NCI-H1436 (cell line): Measurements from ENCODE around the gene SPINK13.
"Not testable (repeated sequence)": the region's sequence is repeated elsewhere in the genome, so short reads cannot be mapped to it uniquely, and the experiment has no call there.

ENCODE experiments used
- DNase-seq: peaks from one replicate; lab custom pipeline; 2025; lab: John Stamatoyannopoulos, UW

Gene SPINK13

DNA sequence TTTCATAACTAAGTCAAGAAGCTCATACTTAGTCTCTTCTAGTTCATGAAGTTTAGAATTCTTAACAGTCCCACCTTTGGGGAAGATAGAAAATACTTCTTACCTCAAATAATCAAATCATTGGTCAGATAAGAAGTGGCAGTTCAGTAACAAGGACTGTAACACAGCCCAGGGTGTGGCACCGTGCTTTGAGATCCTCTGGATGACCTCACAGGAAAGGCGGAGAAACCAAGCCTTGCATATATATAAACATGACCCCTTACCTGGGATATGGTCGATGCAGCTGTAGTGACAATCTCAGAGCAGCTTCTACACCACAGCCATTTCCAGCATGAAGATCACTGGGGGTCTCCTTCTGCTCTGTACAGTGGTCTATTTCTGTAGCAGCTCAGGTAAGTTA is 43.6 kb downstream of the SPINK13 start, which contains the start of gene SPINK7:
Gene SPINK7, plus strand, starts transcription at position 271 of the 400 bp plus-strand sequence. Its CDS starts 61 bp downstream, at position 332.
- DNase-seq: no peak

DNA sequence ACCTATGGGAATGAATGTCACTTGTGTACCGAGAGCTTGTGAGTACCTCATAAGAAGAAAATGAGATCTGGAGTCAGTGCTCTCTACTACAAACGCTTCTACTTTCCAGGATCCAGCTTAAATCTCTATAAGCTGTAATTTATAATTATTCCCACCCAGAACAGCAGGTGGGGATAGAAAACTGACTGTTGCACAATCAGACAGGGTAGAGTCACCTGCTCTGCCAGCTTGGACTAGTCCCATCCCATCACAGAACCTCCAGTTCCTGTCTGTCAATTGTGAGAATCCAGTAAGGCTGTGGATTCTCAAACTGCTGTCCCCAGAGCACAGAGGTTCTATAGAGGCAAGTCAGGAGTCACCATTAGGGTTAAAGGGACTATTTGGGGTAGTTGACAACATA is 45.6 kb downstream of the SPINK13 start:
- no peak for DNase-seq

DNA sequence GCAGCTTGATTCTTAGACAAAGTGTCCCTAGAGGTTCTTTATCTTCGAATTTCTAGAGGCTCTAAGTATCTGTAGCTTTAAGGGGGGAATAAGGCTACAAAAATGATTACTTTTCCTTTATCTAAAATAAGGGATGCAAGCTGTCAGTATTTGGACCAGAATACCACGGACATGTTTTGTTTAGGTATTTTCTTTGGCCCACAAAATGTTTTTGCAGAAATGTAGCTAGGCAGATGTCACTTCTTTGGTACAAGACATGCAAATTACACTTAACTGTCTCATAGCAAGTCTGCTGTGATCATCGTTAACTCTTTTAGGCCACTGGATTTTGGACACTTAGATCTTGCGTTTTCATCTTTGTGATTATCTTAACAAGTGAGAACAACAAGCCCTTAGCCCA is 46.1 kb downstream of the SPINK13 start:
- DNase-seq: no peak

DNA sequence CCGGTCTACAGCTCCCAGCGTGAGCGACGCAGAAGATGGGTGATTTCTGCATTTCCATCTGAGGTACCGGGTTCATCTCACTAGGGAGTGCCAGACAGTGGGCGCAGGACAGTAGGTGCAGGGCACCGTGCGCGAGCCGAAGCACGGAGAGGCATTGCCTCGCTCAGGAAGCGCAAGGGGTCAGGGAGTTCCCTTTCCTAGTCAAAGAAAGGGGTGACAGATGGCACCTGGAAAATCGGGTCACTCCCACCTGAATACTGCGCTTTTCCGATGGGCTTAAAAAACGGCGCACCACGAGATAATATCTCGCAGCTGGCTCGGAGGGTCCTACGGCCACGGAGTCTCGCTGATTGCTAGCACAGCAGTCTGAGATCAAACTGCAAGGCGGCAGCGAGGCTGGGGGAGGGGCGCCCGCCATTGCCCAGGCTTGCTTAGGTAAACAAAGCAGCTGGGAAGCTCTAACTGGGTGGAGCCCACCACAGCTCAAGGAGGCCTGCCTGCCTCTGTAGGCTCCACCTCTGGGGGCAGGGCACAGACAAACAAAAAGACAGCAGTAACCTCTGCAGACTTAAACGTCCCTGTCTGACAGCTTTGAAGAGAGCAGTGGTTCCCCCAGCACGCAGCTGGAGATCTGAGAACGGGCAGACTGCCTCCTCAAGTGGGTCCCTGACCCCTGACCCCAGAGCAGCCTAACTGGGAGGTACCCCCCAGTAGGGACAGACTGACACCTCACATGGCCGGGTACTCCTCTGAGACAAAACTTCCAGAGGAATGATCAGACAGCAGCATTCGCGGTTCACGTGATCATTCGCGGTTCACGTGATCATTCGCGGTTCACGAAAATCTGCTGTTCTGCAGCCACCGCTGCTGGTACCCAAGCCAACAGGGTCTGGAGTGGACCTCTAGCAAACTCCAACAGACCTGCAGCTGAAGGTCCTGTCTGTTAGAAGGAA is 51.7 kb downstream of the SPINK13 start:
- DNase-seq: not testable (repeated sequence)

DNA sequence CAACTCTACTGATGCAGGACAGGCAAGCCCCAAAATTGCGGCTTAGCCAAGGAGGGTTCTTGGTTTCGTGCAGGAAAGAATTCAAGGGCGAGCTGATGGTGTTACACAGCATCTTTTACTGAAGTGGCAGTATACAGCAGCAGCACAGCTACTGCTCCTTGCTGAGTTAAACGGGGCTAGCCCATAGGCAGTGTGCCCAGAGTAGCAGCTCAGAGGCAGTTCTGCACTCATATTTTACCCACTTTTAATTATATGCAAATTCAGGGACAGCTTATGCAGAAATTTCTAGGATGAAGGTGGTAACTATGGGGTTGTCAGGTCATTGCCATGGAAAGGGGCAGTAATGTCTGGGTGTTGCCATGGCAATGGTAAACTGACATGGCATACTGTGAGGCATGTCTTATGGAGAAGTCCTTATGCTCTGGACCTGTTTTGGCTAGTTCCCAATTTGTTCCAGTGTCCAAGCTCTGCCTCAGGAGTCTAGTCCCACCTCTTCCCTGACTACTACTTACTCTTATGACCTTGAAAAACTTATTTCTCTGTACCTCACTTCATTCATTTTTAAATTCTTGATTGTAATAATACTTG is 64.8 kb downstream of the SPINK13 start:
- no peak for DNase-seq

DNA sequence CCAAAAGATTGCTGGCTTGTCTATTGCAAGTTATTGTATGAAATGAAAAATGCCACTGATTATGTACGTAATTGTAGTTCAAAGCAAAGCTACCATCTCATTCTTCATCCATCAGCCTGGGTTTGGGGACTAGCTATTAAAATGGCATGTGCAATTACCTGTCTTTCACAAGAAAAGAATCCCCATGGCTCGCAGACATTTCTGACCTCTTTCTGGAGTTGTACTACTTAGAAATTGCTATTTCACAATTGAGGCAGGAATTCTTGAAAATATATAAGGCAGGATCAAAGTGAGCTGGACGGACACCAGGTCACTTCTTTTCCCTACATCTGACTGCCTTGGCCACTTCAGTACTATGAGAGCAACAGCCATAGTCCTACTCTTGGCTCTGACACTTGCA is 66.7 kb downstream of the SPINK13 start, which contains the start of gene SPINK9:
Gene SPINK9, plus strand, starts transcription at position 301 of the 400 bp plus-strand sequence. Its CDS starts 55 bp downstream, at position 356.
- no peak for DNase-seq
